HFFc6 (cell line): ENCODE data around the gene ZNHIT1. TPM values are rescaled to one million over a fixed set of nuclear protein-coding genes. Genes with fewer than 3 reads are reported as not detected.

Experiments used
- DNase-seq: peaks from one replicate; pipeline ENCODE4 v3.0.0-alpha.2; 2018
- H3K27ac Mint-ChIP-seq: 2 replicates; pipeline ENCODE4 v1.8.0; 2020; ENCODE audit warnings: mild to moderate bottlenecking, mixed read lengths
- H3K27me3 Mint-ChIP-seq: 2 replicates; pipeline ENCODE4 v1.8.0; 2021; ENCODE audit warnings: mild to moderate bottlenecking, moderate library complexity, mixed read lengths; ENCODE audit not compliant: insufficient read depth
- H3K36me3 Mint-ChIP-seq: 2 replicates; pipeline ENCODE4 v1.8.0; 2021; ENCODE audit warnings: low read depth, mixed read lengths
- H3K4me1 Mint-ChIP-seq: 2 replicates; pipeline ENCODE4 v1.8.0; 2020; ENCODE audit warnings: low read depth, mixed read lengths
- H3K4me3 Mint-ChIP-seq: 2 replicates; pipeline ENCODE4 v1.8.0; 2020; ENCODE audit warnings: mild to moderate bottlenecking, moderate library complexity, mixed read lengths
- H3K9me3 Mint-ChIP-seq: 2 replicates; pipeline ENCODE4 v1.8.0; 2020; ENCODE audit warnings: mild to moderate bottlenecking, mixed read lengths
- total RNA-seq, 6 experiments: library from RNA; stranded (reverse); fragmentation: NEBNext Ultra II Directional; extraction: Animal tissue kit (Norgen Biotek cat#: 25700); gene quantifications; 2 replicates in 1 of 6; 3 replicates in 5 of 6; pipeline ENCODE4 v1.2.3, GENCODE V29; 2021
- TF ChIP-seq, protein P1 (sequence below): fragments of 200-600 bp; sonication (generic); IDR thresholded peaks from 2 replicates; pipeline ENCODE4 v1.5.0; 2021; ENCODE audit warnings: antibody characterized with exemption, mild to moderate bottlenecking

The ZNHIT1 gene
- total RNA-seq, 6 experiments from 2014 or later: 88.9 to 113 (median 94.0) TPM

DNA sequence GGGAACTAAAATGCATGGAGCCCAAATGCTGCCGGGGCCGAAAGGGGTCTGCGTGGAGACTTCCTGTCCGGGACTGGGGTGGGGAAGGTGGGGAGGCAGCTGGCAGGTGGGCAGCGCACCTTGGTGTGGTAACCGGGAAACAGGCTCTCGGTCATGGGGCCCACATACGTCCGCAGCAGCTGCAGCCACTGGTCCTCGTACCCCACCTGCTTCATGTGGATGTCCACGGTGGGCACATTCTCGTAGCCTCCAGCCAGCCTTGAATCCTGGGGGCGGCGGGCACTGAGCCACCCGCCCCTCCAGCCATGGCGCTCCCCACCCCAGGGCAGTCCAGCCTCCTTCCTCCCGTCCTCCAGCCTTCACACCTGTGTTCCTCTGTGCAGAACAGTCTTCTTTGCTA lies 10.5 kb upstream of the ZNHIT1 start:
- no peaks in the 10 kb centered on the region; the same call in 1 of the 2 replicates for H3K27me3 Mint-ChIP-seq
- DNase-seq: no peak
- H3K4me3 Mint-ChIP-seq: no peak overlapping the region
- H3K27ac Mint-ChIP-seq: no peak overlapping the region
- no peaks in the 10 kb centered on the region for H3K4me1 Mint-ChIP-seq
- H3K36me3 Mint-ChIP-seq: peaks cover 4% of the 10 kb centered on the region; the same call in 1 of the 2 replicates
- no peaks in the 10 kb centered on the region for H3K9me3 Mint-ChIP-seq
- TF ChIP-seq, protein P1, sequence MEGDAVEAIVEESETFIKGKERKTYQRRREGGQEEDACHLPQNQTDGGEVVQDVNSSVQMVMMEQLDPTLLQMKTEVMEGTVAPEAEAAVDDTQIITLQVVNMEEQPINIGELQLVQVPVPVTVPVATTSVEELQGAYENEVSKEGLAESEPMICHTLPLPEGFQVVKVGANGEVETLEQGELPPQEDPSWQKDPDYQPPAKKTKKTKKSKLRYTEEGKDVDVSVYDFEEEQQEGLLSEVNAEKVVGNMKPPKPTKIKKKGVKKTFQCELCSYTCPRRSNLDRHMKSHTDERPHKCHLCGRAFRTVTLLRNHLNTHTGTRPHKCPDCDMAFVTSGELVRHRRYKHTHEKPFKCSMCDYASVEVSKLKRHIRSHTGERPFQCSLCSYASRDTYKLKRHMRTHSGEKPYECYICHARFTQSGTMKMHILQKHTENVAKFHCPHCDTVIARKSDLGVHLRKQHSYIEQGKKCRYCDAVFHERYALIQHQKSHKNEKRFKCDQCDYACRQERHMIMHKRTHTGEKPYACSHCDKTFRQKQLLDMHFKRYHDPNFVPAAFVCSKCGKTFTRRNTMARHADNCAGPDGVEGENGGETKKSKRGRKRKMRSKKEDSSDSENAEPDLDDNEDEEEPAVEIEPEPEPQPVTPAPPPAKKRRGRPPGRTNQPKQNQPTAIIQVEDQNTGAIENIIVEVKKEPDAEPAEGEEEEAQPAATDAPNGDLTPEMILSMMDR: no peak

- no peak overlapping the region for H3K4me3 Mint-ChIP-seq
- TF ChIP-seq, protein P1: no peak
- peaks cover 4% of the 10 kb centered on the region; the same call in 1 of the 2 replicates for H3K36me3 Mint-ChIP-seq
- H3K27ac Mint-ChIP-seq: no peak overlapping the region
- H3K9me3 Mint-ChIP-seq: no peaks in the 10 kb centered on the region
- no peaks in the 10 kb centered on the region for H3K4me1 Mint-ChIP-seq
- no peak for DNase-seq
- H3K27me3 Mint-ChIP-seq: no peaks in the 10 kb centered on the region; the same call in 1 of the 2 replicates
Observed at GRCh38 chr7:101208794-101209193, 9.2 kb upstream of the ZNHIT1 start.

DNA sequence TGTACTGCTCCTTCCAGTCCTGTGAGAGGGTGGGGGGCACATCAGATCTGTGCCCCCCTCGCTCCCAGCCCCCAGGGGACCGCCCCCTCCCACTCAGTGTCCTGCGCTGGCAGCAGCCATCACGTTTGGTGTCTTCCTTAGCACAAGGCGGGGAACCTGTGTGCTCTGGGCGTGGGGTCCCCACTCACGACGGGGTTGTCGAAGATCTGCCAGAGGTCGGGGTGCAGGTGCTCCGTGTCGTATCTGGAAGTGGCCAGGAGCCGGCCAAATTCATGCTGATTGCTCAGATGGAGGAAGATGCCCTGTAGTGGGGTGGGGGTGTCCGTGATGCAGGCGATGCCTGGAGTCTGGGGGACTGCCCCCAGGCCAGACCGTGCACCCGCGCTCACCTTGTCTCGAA lies 7.8 kb upstream of the ZNHIT1 start:
- Mint-ChIP-seq H3K4me1 (peaks cover 3% of the 10 kb centered on the region; the same call in 1 of the 2 replicates), H3K4me3 (no peak overlapping the region), H3K27me3 (no peaks in the 10 kb centered on the region; the same call in 1 of the 2 replicates), H3K9me3 (no peaks in the 10 kb centered on the region), H3K27ac (no peak overlapping the region), H3K36me3 (peaks cover 4% of the 10 kb centered on the region; the same call in 1 of the 2 replicates)
- no peak for DNase-seq
- TF ChIP-seq, protein P1: no peak

DNA sequence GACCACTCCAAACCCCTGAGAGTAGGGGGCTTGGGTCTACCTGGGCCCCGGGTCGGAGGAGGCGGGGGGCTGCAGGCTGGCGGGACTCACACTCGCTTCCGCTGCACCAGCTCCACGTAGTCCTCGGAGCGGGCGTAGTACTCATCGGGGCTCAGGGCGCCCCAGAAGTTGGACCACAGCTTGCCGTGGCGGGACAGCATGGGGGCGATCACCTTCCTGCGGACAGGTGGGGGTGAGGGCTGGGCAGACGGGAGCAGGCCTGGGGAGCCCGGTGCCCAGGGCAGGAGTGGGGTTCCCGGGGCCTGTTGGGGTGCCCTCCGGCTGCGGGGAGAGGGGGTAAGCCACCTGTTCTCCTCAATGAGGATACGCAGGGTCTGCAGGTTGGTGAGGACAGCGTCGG lies 6.5 kb upstream of the ZNHIT1 start:
- Mint-ChIP-seq H3K27me3 (no peaks in the 10 kb centered on the region; the same call in 1 of the 2 replicates), H3K27ac (no peak overlapping the region), H3K36me3 (peaks cover 8% of the 10 kb centered on the region; the same call in 1 of the 2 replicates), H3K4me3 (no peak overlapping the region), H3K4me1 (peaks cover 17% of the 10 kb centered on the region), H3K9me3 (no peaks in the 10 kb centered on the region)
- TF ChIP-seq, protein P1: no peak
- no peak for DNase-seq

DNA sequence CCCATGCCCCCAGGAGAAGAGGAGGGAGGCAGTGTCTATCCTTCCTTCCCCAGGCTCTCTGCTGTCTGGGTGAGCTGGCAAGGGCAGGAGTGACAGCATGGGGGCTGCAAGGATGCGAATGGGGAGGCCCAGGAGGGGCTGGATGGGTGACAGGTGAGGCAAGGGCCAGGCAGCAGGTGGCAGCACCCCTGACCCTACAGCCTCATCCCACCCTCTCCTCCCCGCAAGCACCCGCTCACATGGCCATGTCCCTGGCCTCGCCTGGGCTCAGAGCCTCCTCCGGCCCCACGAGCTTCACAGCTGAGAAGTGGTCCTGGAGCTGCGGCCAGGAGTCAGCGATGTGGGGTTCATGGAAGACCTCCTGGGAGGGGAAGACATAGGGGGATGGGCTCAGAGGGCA lies 6.0 kb upstream of the ZNHIT1 start:
- DNase-seq: no peak
- H3K4me1 Mint-ChIP-seq: peaks cover 20% of the 10 kb centered on the region
- no peak overlapping the region for H3K4me3 Mint-ChIP-seq
- no peak overlapping the region for H3K27ac Mint-ChIP-seq
- H3K9me3 Mint-ChIP-seq: no peaks in the 10 kb centered on the region
- H3K27me3 Mint-ChIP-seq: peaks cover 3% of the 10 kb centered on the region; the same call in 1 of the 2 replicates
- peaks cover 11% of the 10 kb centered on the region; the same call in 1 of the 2 replicates for H3K36me3 Mint-ChIP-seq
- TF ChIP-seq, protein P1: no peak
